ENCODE data around the gene PITPNC1.
"Not testable (repeated sequence)": the region's sequence is repeated elsewhere in the genome, so short reads cannot be mapped to it uniquely, and the experiment has no call there.

PITPNC1 gene

GRCh38 chr17:67366193-67367157, 10.6 kb upstream of the PITPNC1 start, which contains the start of gene PSMD12:
Gene PSMD12 (minus strand): TSS chr17:67366577. CDS start chr17:67366519, 58 bp downstream.
- FAIRE-seq: peak; percentile 90
- DNase-seq (ENCODE audit: extremely low spot score, insufficient read length, low read depth): peak; percentile 88

DNA sequence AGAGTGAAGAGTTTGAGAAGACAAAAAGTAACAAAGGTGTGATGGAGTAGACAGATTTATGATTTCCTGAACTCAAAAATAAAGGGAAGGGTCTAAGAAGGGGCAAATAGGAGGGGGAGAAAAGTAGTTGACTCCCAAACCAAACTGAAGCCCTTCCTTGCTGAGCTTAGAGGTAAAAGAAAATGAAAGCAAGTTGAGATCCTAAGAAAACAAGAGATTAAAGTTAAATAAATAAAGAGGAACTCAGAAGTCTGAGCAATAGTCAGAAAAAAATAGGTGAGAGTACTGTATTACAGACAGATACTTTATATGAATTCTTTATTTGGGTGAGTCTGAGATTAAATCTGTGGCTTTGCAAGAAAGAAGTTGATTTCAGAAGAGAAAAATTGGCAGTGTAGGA, 7.4 kb upstream of the PITPNC1 start:
- FAIRE-seq (no peak), DNase-seq (ENCODE audit: extremely low spot score, insufficient read length, low read depth) (no peak)

DNA sequence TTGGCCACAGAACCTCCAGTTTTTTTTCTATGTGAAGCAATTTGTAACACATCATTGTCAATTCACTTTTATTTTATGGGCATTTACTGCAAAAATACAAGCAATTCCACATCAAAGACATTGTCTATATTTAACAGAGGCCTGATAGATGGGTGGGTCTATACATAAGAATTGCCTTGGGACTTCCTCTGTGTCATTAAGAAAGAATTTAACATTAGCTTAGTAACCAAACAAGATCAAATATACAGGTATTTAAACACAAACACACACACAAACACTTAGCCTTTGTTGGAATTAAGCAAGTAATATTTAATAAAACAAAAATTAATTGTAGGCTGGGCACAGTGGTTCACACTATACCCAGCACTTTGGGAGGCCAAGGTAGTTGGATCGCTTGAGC, 4.3 kb upstream of the PITPNC1 start:
- DNase-seq (ENCODE audit: extremely low spot score, insufficient read length, low read depth): no peak
- FAIRE-seq: no peak

DNA sequence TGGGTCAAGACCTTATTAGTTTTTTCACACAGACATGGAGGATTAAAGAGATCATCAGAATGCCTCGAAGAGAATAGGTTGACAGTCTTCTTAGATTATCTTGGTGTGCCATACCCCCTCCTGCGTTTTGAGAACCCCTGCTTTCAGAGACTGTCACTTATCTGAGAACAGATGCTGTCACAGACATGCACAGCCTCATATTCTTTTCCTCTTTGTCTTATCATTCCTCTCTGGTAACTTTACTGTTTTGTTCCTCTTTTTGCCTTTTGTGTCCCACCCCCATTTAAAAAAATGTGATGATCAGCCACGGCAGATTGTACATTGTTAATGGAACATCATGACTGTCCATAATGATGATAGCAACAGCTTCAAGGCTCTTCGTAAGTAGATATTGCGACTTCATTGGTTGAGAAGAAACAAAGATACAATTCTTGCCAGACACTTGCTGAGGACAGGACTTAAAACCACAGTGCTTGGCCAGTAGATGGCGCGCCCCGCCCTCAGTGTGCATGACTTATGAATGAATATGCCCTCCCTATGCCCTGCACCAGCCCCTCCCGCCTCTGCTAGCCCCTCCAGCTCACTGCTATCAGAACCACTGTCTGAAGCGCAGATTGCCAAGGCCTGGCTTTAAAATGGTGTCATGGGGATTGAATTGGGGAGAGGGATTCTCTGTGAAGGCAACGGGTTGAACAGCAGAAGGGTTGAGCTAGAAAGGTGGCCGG, 2.6 kb upstream of the PITPNC1 start:
- no peak for DNase-seq (ENCODE audit: extremely low spot score, insufficient read length, low read depth)
- FAIRE-seq: peak; percentile 88

- FAIRE-seq (no peak), DNase-seq (ENCODE audit: extremely low spot score, insufficient read length, low read depth) (no peak)
Measured at GRCh38 chr17:67375054-67375427, 2.0 kb upstream of the PITPNC1 start.

GRCh38 chr17:67375716-67376115, 1.4 kb upstream of the PITPNC1 start:
- no peak for DNase-seq (ENCODE audit: extremely low spot score, insufficient read length, low read depth)
- FAIRE-seq: no peak

- no peak for DNase-seq (ENCODE audit: extremely low spot score, insufficient read length, low read depth)
- no peak for FAIRE-seq
Measured at GRCh38 chr17:67376415-67376736, 705 bp upstream of the PITPNC1 start.

GRCh38 chr17:67377488-67378453, 690 bp downstream of the PITPNC1 start:
- DNase-seq (ENCODE audit: extremely low spot score, insufficient read length, low read depth): no peak
- FAIRE-seq: no peak

- DNase-seq (ENCODE audit: extremely low spot score, insufficient read length, low read depth) (no peak), FAIRE-seq (peak; percentile 57)
Measured at GRCh38 chr17:67378454-67379250, 1.6 kb downstream of the PITPNC1 start.

DNA sequence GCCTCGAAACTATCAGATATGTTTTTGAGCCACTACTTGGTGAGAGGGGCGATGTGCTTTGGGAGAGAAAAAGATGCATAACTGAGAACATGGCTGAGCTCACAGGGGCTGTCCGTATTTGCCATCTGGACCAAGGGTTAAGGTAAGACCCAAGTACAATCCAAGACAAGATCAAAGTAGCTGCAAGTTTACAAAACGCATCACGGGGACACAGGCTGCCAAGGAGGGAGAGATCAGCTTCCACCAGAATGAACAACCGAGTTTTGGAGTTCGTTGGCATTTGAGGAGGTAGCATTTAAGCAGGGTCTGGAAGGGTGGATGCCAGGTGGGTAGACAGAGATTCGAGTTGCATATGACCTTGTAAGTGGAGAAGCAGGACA, 2.2 kb downstream of the PITPNC1 start:
- DNase-seq (ENCODE audit: extremely low spot score, insufficient read length, low read depth) (no peak), FAIRE-seq (no peak)

- DNase-seq (ENCODE audit: extremely low spot score, insufficient read length, low read depth) (no peak), FAIRE-seq (no peak)
Measured at GRCh38 chr17:67381929-67382257, 4.8 kb downstream of the PITPNC1 start.

- no peak for DNase-seq (ENCODE audit: extremely low spot score, insufficient read length, low read depth)
Measured at GRCh38 chr17:67385122-67385988, 8.3 kb downstream of the PITPNC1 start.

DNA sequence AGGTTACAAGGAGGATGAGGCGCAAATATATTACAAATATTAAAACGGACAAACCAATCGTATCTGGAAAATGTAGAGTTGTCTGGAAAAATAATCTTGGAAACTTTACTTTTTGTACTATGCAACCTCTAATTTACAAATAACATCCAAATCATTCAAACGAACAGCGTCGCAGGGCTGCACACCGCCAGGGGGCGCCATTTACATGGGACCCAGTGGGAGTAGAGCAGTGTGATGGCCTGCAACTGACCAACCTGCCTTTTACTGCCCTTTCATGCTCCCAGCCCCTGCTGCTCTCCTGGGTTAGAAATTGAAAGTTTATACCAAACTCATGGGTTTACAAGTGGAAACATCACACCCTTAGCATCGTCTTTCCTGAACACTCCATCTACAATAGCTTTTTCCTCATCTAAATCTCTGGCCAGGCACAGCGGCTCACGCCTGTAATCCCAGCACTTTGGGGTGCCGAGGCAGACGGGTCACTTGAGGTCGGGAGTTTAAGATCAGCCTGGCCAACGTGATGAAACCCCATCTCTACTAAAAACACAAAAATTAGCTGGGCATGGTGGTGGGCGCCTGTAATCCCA, 10.0 kb downstream of the PITPNC1 start:
- DNase-seq (ENCODE audit: extremely low spot score, insufficient read length, low read depth) (no peak), FAIRE-seq (peak; percentile 31)

More at GRCh38 chr17:67385122-67385988, 8.3 kb downstream of the PITPNC1 start:
- FAIRE-seq: no peak

DNA sequence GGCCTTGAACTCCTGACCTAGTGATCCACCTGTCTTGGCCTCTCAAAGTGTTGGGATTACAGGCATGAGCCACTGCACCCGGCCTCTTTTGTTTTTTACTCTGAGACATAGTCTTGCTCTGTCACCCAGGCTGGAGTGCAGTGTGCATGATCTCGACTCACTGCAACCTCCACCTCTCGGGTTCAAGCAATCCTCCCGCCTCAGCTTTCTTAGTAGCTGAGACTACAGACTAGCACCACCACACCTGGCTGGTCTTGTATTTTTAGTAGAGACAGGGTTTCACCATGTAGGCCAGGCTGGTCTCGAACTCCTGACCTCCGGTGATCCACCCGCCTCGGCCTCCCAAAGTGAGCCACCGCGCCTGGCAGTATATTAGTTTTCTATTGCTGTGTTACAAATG, 11.5 kb downstream of the PITPNC1 start:
- FAIRE-seq: not testable (repeated sequence)

GRCh38 chr17:67388986-67389385, 11.9 kb downstream of the PITPNC1 start:
- FAIRE-seq (no peak), DNase-seq (ENCODE audit: extremely low spot score, insufficient read length, low read depth) (no peak)

More for the DNA sequence above, 11.5 kb downstream of the PITPNC1 start:
- DNase-seq (ENCODE audit: extremely low spot score, insufficient read length, low read depth): not testable (repeated sequence)

- DNase-seq (ENCODE audit: extremely low spot score, insufficient read length, low read depth) (no peak), FAIRE-seq (no peak)
Measured at GRCh38 chr17:67390006-67390645, 13.0 kb downstream of the PITPNC1 start.

DNA sequence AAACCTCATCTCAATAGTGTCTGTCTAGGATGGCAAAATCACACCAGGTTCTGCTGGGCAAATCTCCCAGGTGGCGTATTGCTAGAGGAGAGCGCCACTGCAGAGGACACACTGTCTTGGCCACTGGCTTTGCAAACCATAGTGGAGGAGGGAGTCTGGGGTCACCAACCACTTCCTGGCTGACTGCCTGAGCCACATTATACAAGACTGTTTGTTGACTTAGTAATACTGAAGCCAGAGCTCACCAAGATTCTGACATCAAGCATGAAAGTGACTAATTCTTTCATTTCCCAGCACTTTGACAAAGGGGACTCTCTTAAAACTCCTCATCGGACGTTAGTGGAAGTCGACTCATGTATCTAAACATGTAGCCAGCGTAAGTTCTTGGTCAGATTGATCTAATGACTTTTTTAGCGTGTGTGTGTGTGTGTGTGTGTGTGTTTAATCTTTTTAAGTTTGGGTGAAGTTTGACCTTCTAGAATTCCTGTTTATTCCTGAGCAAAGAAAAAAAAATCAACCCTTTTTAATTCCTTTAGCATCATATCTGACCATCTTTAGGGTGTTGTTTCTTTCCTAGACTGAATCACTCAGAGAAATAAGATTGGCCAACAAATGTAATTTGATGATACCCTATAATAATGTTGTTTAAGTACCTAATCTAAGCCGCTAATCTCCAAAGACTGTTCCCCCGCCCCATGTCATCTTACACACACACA, 13.7 kb downstream of the PITPNC1 start:
- FAIRE-seq: peak; percentile 83
- no peak for DNase-seq (ENCODE audit: extremely low spot score, insufficient read length, low read depth)

Measured in GM18507 (cell line).